ENCODE results near the gene GPLD1.

GPLD1 gene

DNA sequence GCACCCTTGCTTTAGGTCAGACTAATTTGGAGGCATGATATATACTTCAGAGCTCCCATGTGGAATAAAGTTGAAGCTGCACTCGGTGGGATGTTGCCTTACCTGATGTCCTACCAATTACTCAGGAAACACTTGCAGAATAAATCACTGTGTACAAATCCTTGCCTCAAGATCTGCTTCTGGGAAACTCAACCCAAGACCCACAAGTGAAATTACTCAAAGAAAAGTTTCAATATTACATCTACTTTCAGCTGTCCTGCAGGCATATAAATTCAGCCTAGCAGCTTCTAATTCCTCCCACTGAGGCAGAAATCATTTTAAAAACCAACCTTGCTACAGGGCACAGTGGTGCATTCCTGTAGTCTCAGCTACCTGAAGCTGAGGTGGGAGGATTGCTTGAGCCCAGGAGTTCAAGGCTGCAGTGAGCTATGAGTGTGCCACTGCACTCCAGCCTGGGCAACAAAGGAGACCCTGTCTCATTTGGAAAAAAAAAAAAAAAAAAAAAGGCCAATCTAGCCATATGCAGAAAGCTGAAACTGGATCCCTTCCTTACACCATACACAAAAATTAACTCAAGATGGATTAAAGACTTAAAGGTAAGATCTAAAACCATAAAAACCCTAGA is 110.8 kb downstream of the GPLD1 start:
- no peak for DNase-seq
